ENCODE results near the gene PTPRJ. TPM values are rescaled to one million over a fixed set of nuclear protein-coding genes. Genes with fewer than 3 reads are reported as not detected.
A peak's percentile ranks its signal among the peaks of the same experiment; 100 is the strongest.

PTPRJ gene
- polyA plus RNA-seq, 1 donor: 26.4 TPM

- no peaks in the 10 kb centered on the region for H3K27me3 ChIP-seq (ENCODE audit: control insufficient read depth, insufficient read depth, low read length)
- no peaks in the 10 kb centered on the region for H3K9me3 ChIP-seq (ENCODE audit: control insufficient read depth, low read depth, low read length)
- peak overlapping the region; percentile 65 for H3K27ac ChIP-seq (ENCODE audit: low read length)
- WGBS (ENCODE audit: insufficient coverage, low lambda C conversion rate): no CpG with 5 or more reads among the region's 4 CpGs
- no peak overlapping the region for H3K4me3 ChIP-seq (ENCODE audit: low read length)
- H3K36me3 ChIP-seq (ENCODE audit: control insufficient read depth, insufficient read depth, low read length): no peaks in the 10 kb centered on the region
- DNase-seq: peak; percentile 79 to 89
- H3K4me1 ChIP-seq (ENCODE audit: control insufficient read depth, insufficient read depth, low read length): peaks cover 47% of the 10 kb centered on the region
These were observed 15.0 kb downstream of the PTPRJ start for GRCh38 chr11:47995360-47995769.

- Histone ChIP-seq H3K27ac (ENCODE audit: low read length) (peak overlapping the region; percentile 90), H3K9me3 (ENCODE audit: control insufficient read depth, low read depth, low read length) (no peaks in the 10 kb centered on the region), H3K4me1 (ENCODE audit: control insufficient read depth, insufficient read depth, low read length) (peaks cover 50% of the 10 kb centered on the region), H3K27me3 (ENCODE audit: control insufficient read depth, insufficient read depth, low read length) (no peaks in the 10 kb centered on the region), H3K4me3 (ENCODE audit: low read length) (no peak overlapping the region), H3K36me3 (ENCODE audit: control insufficient read depth, insufficient read depth, low read length) (no peaks in the 10 kb centered on the region)
- WGBS (ENCODE audit: insufficient coverage, low lambda C conversion rate): 80% methylated on average over 3 of the region's 15 CpGs
- DNase-seq: peak in 1 of 2 donors; percentile 64
These were observed 17.0 kb downstream of the PTPRJ start for GRCh38 chr11:47997063-47998053.

GRCh38 chr11:47998345-47998732, 18.0 kb downstream of the PTPRJ start:
- H3K4me1 ChIP-seq (ENCODE audit: control insufficient read depth, insufficient read depth, low read length): peaks cover 50% of the 10 kb centered on the region

GRCh38 chr11:47998733-47999359, 18.5 kb downstream of the PTPRJ start:
- Histone ChIP-seq H3K27ac (ENCODE audit: low read length) (peak overlapping the region; percentile 90), H3K9me3 (ENCODE audit: control insufficient read depth, low read depth, low read length) (no peaks in the 10 kb centered on the region), H3K36me3 (ENCODE audit: control insufficient read depth, insufficient read depth, low read length) (no peaks in the 10 kb centered on the region), H3K4me3 (ENCODE audit: low read length) (no peak overlapping the region), H3K27me3 (ENCODE audit: control insufficient read depth, insufficient read depth, low read length) (no peaks in the 10 kb centered on the region), H3K4me1 (ENCODE audit: control insufficient read depth, insufficient read depth, low read length) (peaks cover 50% of the 10 kb centered on the region)
- peak; percentile 95 to 98 for DNase-seq
- WGBS (ENCODE audit: insufficient coverage, low lambda C conversion rate): no CpG with 5 or more reads among the region's 2 CpGs

More at GRCh38 chr11:47998345-47998732, 18.0 kb downstream of the PTPRJ start:
- no peaks in the 10 kb centered on the region for H3K27me3 ChIP-seq (ENCODE audit: control insufficient read depth, insufficient read depth, low read length)
- whole genome bisulfite sequencing (ENCODE audit: insufficient coverage, low lambda C conversion rate): no CpG with 5 or more reads among the region's 5 CpGs
- no peak overlapping the region for H3K4me3 ChIP-seq (ENCODE audit: low read length)
- H3K36me3 ChIP-seq (ENCODE audit: control insufficient read depth, insufficient read depth, low read length): no peaks in the 10 kb centered on the region
- peak in 1 of 2 donors; percentile 8 for DNase-seq
- peak overlapping the region; percentile 90 for H3K27ac ChIP-seq (ENCODE audit: low read length)
- no peaks in the 10 kb centered on the region for H3K9me3 ChIP-seq (ENCODE audit: control insufficient read depth, low read depth, low read length)

GRCh38 chr11:48000432-48000831, 20.1 kb downstream of the PTPRJ start:
- peak overlapping the region; percentile 14 for H3K27ac ChIP-seq (ENCODE audit: low read length)
- peak in 1 of 2 donors; percentile 45 for DNase-seq
- no peak overlapping the region for H3K4me3 ChIP-seq (ENCODE audit: low read length)
- H3K27me3 ChIP-seq (ENCODE audit: control insufficient read depth, insufficient read depth, low read length): no peaks in the 10 kb centered on the region
- 57% methylated on average over 2 of the region's 5 CpGs for WGBS (ENCODE audit: insufficient coverage, low lambda C conversion rate)
- H3K4me1 ChIP-seq (ENCODE audit: control insufficient read depth, insufficient read depth, low read length): peaks cover 47% of the 10 kb centered on the region
- H3K9me3 ChIP-seq (ENCODE audit: control insufficient read depth, low read depth, low read length): no peaks in the 10 kb centered on the region
- no peaks in the 10 kb centered on the region for H3K36me3 ChIP-seq (ENCODE audit: control insufficient read depth, insufficient read depth, low read length)

GRCh38 chr11:48001438-48002021, 21.2 kb downstream of the PTPRJ start:
- Histone ChIP-seq H3K9me3 (ENCODE audit: control insufficient read depth, low read depth, low read length) (no peaks in the 10 kb centered on the region), H3K4me1 (ENCODE audit: control insufficient read depth, insufficient read depth, low read length) (peaks cover 40% of the 10 kb centered on the region), H3K36me3 (ENCODE audit: control insufficient read depth, insufficient read depth, low read length) (no peaks in the 10 kb centered on the region), H3K27ac (ENCODE audit: low read length) (peak overlapping the region; percentile 7), H3K27me3 (ENCODE audit: control insufficient read depth, insufficient read depth, low read length) (no peaks in the 10 kb centered on the region), H3K4me3 (ENCODE audit: low read length) (no peak overlapping the region)
- no CpG with 5 or more reads among the region's 2 CpGs for WGBS (ENCODE audit: insufficient coverage, low lambda C conversion rate)
- no peak for DNase-seq

GRCh38 chr11:48002561-48002960, 22.2 kb downstream of the PTPRJ start:
- H3K9me3 ChIP-seq (ENCODE audit: control insufficient read depth, low read depth, low read length): no peaks in the 10 kb centered on the region
- 67% methylated on average over 1 of the region's 4 CpGs for WGBS (ENCODE audit: insufficient coverage, low lambda C conversion rate)
- peaks cover 31% of the 10 kb centered on the region for H3K4me1 ChIP-seq (ENCODE audit: control insufficient read depth, insufficient read depth, low read length)
- H3K27me3 ChIP-seq (ENCODE audit: control insufficient read depth, insufficient read depth, low read length): no peaks in the 10 kb centered on the region
- DNase-seq: no peak
- no peak overlapping the region for H3K27ac ChIP-seq (ENCODE audit: low read length)
- no peaks in the 10 kb centered on the region for H3K36me3 ChIP-seq (ENCODE audit: control insufficient read depth, insufficient read depth, low read length)
- no peak overlapping the region for H3K4me3 ChIP-seq (ENCODE audit: low read length)

GRCh38 chr11:48003926-48004325, 23.6 kb downstream of the PTPRJ start:
- 67% methylated on average over 1 of the region's 2 CpGs for WGBS (ENCODE audit: insufficient coverage, low lambda C conversion rate)

GRCh38 chr11:48004456-48004855, 24.1 kb downstream of the PTPRJ start:
- DNase-seq: no peak
- Histone ChIP-seq H3K4me3 (ENCODE audit: low read length) (no peak overlapping the region), H3K27me3 (ENCODE audit: control insufficient read depth, insufficient read depth, low read length) (no peaks in the 10 kb centered on the region), H3K4me1 (ENCODE audit: control insufficient read depth, insufficient read depth, low read length) (peaks cover 17% of the 10 kb centered on the region), H3K27ac (ENCODE audit: low read length) (no peak overlapping the region), H3K9me3 (ENCODE audit: control insufficient read depth, low read depth, low read length) (no peaks in the 10 kb centered on the region), H3K36me3 (ENCODE audit: control insufficient read depth, insufficient read depth, low read length) (no peaks in the 10 kb centered on the region)
- no CpG with 5 or more reads among the region's 2 CpGs for WGBS (ENCODE audit: insufficient coverage, low lambda C conversion rate)

More at GRCh38 chr11:48003926-48004325, 23.6 kb downstream of the PTPRJ start:
- Histone ChIP-seq H3K9me3 (ENCODE audit: control insufficient read depth, low read depth, low read length) (no peaks in the 10 kb centered on the region), H3K36me3 (ENCODE audit: control insufficient read depth, insufficient read depth, low read length) (no peaks in the 10 kb centered on the region), H3K4me1 (ENCODE audit: control insufficient read depth, insufficient read depth, low read length) (peaks cover 23% of the 10 kb centered on the region), H3K4me3 (ENCODE audit: low read length) (no peak overlapping the region), H3K27ac (ENCODE audit: low read length) (no peak overlapping the region), H3K27me3 (ENCODE audit: control insufficient read depth, insufficient read depth, low read length) (no peaks in the 10 kb centered on the region)
- no peak for DNase-seq

- peaks cover 12% of the 10 kb centered on the region for H3K4me1 ChIP-seq (ENCODE audit: control insufficient read depth, insufficient read depth, low read length)
- H3K9me3 ChIP-seq (ENCODE audit: control insufficient read depth, low read depth, low read length): no peaks in the 10 kb centered on the region
- WGBS (ENCODE audit: insufficient coverage, low lambda C conversion rate): 100% methylated on average over 1 of the region's 4 CpGs
- no peak overlapping the region for H3K27ac ChIP-seq (ENCODE audit: low read length)
- DNase-seq: no peak
- H3K36me3 ChIP-seq (ENCODE audit: control insufficient read depth, insufficient read depth, low read length): no peaks in the 10 kb centered on the region
- no peaks in the 10 kb centered on the region for H3K27me3 ChIP-seq (ENCODE audit: control insufficient read depth, insufficient read depth, low read length)
- no peak overlapping the region for H3K4me3 ChIP-seq (ENCODE audit: low read length)
These were observed 24.8 kb downstream of the PTPRJ start for GRCh38 chr11:48005136-48005535.
